NCI-H2107 treated with DMSO at 0.1 percent for 48 hours (cell line): ENCODE results near the gene MYLIP.
A peak's percentile ranks its signal among the peaks of the same experiment; 100 is the strongest.

ENCODE experiments used
- DNase-seq: peaks from one replicate; lab custom pipeline; 2025; ENCODE audit not compliant: unreplicated experiment; lab: John Stamatoyannopoulos, UW

The MYLIP gene

DNA sequence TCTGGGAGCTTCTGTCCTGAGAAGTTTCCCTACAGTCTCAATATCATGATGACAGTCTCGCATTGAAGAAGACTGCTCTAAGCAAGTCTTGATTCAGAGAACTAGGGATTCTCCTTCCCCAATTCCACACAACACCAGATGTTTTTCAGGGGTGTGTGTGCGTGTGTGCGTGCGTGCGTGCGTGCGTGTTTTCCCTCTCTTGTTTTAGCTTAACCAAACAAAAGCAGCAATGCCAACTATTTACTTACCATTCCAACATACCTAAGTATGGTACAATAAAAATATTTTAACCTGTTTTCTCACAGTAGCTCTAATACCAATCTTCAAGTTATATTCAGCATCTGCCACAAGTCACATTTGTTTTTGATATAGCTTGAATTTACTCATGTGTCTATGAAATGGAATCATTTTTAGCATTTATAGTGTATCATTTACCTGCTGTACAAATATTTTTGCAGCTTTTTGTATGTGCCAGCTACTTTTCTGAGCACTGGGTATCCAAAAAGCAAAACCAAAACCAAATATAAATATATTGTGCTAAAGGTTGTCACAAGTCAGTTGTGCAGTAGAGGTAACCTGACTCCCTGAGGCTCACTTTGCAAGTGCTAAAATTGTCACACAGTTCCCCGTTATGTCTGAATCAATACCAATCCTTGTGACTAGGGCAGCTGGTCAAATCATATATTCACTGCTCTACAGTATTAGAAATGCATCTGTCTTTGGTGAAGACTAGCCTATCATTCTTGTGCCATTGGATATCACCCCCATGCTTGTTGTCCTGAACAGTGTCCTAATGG is 21.7 kb upstream of the MYLIP start:
- no peak for DNase-seq

DNA sequence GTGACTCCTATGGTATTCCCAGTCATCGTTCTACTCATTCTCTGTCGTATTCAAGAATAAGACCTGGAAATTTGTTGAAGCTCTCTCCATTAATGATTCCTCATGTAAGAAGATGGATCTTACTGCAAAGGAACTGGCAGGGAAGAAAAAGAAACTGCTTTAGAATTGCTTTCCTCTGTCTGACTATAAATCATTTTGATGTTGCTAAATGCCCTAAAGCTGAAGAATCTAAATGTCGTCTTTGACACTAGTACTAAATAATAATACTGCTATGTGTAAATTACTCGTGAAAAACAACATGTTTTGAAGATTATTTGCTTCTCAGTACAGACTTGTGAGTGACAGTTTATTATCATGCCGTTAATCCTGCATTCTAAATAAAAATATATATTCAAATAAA is 20.5 kb upstream of the MYLIP start:
- no peak for DNase-seq

DNA sequence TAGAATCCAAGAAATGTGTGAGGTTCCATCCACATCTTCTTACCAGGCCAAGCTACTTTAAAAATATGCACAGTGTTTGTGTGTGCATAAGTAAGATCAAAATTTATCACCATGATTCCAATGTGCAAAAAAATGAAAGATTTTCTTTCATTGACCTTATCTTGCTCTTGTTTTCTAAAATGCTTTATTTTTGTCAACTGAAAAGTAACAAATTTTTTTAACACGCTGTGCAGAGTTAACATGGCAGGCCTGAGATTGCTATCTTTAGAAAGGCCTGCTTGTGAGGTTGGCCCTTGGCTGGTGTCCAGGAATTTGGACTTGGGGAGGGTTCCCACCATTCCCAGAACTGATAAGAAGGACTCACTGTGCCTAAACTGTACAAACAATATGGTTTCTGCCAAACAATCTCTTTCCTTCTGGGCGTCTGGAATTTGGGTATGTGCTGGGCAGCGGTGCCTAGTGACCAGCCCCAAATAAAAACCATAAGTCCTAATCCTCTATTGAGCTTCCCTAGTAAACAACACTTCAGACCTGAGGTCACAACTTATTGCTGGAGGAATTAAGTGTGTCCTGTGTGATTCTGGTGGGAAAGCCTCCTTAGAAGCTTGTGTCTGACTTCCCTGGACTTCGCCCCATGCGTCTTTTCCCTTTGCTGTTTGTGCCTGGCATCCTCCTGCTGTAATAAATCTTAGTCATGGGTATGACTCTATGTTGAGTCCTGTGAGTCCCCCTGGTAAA is 19.8 kb upstream of the MYLIP start:
- no peak for DNase-seq

DNA sequence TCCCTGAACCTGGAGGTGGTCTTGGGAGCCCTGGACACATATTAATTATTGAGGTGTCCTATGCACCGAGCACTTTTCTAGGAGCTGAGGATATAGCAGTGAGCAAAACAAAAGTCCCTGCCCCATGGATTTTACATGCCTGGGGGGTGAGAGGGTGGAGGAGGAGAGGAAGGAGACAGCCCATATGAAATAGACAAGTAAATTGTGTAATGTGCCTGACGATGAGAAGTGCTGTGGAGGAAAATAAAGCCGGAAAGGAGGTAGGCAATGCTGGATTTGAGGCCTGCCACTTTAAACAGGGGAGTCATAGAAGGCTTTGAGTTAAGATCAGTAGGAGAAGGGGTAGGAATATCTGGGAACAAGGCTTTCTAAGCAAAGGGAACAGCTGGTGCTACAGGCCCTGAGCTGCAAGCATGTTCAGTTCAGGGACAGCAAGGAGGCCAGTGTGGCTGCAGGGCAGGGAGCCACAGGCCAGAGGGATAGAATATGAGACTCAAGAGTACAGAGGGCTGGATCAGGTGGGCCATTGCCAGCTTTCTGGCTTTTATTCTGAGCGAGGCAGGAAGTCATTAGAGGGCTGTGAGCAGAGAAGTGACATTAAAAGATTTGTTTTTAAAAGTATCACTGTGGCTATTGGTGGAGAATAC is 19.1 kb upstream of the MYLIP start:
- no peak for DNase-seq

DNA sequence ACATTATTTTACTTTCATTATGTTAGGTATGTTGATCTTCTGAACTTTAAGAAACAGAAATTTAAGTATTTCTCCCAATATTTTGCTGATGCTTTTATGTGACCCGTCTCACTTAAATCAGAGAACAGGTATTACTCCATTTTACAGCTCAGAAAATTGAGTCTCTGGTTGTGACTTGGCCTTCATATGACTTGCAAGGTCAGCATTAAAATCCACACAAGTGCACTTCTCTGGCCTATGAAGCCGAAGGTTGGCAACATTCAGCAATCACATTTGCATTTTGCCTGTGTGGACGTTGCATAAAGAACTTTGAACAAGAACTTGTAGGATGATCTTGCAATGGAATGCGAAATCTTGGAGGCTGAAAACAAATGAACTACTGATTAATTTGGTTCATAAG is 10.1 kb upstream of the MYLIP start:
- DNase-seq, result no peak

DNA sequence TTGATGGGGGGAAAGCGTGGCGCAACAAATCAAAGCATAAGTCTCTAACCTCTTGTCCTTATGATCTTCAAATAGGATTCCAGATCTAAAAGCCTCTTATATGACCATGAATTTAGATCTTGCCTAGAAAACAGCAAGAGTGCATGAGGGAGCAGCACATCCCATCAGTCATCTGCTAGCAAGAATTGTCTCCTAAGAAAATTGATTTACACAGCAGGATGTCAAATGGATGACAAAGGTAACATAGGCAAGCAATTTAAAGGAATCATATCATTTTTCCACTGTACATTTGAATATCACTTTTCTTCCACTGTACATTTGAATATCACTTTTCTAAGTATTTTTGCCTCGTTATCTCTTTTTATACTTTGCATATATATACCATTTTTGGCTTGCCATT is 7.5 kb upstream of the MYLIP start:
- no peak for DNase-seq

DNA sequence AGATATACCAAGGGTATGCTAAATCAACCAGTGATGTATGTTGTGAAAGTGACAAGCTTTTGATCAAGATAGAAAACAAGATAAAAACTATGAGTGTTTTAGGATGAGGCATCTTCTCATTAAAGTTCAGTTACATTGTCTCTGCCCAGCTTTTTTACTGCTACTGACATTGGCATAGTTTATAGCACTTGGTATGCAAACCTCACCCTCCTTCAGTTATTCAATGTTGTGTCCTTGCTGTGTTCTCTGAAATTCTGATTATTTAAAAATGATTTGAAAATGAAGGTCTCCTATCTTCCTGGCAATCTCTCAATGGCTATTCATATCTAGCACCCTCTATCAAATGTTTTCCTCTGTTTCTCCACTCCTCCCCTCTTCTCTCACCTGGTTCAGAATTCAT is 6.7 kb upstream of the MYLIP start:
- DNase-seq, result no peak

DNA sequence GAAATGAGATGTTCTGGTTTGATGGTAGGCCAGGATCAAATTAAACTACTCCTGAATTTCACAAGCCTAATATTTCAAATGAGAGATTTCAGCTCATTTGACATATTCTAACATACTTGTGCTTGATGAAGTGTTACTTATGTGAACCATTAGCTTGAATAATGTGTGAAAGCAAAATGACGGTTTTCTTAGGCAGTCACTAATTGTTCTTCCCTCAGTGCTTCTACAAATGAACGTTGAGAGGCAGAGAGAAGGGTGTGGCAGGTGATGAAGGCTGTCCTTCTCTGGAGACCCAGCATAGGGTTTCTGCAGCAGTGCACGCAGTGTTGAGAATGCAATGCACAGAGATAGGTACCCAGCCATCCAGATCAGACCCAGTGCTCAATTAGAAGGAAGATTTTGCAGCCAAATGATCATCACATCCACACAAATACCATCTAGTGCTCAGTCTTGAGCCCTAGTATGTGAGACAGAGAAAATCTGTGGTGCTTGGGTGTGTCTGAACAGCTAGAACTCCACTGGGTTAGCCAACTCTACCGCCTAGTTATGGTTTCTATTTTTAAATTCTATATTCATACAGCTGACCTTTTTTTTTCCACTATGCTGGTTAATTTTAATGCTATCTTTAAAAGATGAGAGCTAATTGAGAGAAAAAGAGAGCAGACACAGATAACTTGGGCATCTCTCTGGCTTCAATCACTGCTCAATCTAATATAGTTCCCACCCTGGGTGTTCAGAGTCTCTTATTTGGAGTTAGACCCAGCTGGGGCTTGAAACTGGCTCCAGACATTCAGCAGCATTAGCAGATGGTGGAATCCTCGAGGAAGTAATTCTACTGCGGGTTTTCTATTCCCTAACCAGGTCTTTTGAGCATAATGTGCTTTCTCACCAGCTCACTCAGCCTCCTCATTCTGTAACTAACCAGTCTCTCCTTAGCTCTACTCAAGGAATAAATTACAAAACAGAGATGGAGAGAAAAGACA is 4.4 kb upstream of the MYLIP start:
- DNase-seq, result no peak

DNA sequence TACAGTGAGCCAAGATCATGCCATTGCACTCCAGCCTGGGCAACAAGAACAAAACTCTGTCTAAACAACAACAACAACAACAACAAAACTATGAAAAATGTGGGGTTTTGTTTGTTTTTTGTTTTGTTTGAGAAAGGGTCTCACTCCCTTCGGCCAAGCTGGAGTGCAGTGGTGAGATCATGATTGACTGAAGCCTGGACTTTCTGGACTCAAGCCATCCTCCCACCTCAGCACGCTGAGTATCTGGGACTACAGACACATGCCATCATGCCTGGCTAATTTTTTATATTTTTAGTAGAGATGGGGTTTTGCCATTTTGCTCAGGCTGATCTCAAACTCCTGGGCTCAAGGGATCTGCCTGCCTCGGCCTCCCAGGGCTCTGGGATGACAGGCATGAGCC is 2.8 kb upstream of the MYLIP start:
- DNase-seq, result no peak

DNA sequence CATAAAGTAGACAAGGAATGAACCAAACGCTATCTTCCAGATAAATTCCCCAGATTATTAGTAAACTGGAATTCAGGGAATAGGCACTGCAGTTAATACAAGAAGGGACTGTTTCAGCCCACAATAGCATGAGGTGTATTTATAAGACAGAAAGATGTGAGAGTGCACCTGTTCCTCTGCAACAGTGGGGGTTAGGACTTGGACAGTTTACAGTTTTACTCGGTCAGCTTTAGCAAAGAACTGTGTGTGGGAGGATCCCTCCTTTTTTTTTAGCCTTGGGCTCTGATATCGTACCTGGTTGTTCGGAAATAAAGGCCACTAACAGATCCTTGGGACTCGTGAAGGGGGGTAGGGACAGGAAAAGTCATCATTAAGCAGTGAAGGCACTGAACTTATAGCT is 2.0 kb upstream of the MYLIP start:
- no peak for DNase-seq

DNA sequence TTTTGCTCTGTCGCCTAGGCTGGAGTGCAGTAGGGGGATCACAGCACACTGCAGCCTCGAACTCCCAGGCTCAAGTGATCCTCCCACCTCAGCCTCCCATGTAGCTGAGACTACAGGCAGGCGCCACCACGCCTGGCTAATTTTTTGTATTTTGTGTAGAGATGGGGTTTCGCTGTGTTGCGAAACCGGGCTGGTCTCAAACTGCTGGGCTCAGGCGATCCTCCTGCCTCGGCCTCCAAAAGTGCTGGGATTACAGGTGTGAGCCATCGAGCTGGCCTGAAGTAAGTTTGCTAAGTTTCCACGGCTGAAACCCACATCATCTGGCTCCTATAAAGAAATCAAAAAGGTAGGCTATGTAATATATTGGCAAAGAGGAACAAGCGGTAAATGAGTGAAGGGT is 1.4 kb upstream of the MYLIP start:
- no peak for DNase-seq

DNA sequence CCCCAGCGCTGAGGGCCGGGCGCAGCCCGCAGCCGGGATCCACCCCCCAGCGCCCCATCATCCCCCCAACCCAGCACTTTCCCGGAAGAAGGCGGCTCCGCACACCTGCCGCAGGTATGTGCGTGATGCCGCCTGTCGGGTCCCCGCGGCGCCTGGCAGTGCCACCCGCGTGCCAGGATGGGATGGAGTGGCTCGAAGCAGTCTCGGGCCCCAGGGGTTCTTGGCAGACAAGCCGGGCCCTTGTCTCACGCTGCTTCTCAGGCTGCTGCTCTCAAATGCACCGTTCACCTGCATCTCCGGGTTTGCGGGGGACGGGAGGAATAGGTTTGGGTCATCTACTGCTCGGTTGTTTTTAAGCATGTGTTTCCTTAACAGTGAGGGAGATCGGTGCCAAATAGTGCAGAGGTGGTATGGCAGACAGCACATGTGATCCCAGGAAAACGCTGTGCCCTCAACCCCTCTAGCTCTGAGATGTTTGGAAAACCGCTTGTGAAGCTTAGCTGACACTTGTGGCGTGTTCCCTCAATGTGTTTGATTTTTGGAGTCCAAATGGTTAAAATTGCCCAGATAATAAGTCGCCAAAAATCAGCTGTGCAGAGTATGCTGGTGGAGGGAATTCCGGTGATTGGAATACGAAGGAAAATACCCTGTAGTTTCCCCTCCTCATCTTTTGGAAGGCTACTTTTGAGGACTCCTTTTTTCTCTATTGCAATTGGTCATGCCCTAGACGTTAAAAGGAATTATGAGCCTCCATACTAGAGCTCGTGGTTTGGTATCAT is 926 bp downstream of the MYLIP start:
- no peak for DNase-seq

DNA sequence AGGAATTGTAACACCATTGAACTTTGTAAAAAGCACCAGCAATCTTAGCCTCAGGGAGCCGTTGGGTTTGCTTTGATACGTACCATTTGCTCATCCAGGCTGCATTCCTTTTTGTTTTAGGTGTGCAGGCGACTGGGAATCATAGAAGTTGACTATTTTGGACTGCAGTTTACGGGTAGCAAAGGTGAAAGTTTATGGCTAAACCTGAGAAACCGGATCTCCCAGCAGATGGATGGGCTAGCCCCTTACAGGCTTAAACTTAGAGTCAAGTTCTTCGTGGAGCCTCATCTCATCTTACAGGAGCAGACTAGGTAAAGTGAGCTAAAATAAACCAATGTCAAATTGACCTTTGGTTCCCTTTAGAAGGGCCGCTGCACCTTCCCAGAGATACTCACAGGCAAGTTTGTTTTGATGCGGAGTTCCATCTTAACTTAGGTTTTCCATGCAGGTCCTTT is 1.6 kb downstream of the MYLIP start:
- DNase-seq, result no peak

DNA sequence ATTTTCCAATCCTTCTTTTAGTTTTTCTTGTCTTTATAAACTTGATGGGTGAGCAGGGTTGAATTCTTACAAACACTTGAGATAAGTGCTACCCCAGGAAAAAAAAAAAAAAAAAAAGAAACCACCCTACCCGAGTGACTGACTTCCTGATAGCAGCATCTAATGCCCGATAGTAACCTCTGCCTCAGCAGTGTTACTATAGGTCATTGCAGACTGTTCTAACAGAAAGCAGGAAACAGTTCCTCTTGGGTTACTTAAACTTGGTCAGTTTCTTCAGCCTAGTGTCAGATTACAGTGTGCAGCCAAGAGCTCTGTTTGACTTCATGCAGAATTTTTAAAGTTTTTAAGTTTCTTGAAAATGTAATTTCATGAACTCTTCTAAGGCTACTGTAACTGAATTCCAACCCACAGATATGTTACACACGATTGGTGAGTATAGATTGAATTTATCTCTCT is 2.1 kb downstream of the MYLIP start:
- DNase-seq, result peak; percentile 7

DNA sequence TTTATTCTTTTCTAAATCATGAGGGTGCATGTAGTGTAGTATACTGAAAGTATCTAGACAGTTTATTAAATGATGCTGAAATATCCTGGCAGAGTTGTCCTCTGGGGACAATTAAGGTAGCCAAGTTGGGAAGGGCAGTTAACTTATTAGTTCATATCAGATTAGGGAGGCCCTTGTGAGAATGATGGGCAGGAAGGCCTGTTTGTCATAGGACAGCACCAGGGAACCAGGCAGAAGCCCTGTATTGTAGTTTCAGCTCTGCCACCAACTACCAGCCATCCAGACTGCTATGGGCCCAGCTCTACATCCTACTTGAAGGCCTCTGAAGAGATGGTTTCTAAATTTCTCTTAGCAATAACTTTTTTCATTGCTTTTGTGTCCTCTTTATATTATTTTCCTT is 4.0 kb downstream of the MYLIP start:
- no peak for DNase-seq

DNA sequence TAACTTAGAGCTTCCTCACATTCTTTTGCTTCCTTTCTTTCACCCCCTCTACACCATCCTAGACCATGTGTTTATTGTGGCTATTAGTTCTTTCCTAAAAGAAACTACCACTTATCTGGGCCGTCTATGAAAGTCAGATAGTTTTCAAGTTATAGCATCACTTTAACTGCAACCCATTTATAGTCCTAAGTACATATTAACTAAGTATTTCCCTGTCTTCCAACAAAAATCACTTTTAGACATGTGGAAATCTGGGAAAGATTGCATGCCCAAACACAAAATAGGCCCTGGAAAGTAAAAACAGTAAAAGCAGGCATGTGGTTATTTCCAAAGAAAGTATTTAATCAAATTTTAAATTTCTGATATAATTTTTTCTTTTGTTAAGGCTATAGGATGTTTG is 5.5 kb downstream of the MYLIP start:
- DNase-seq, result no peak

DNA sequence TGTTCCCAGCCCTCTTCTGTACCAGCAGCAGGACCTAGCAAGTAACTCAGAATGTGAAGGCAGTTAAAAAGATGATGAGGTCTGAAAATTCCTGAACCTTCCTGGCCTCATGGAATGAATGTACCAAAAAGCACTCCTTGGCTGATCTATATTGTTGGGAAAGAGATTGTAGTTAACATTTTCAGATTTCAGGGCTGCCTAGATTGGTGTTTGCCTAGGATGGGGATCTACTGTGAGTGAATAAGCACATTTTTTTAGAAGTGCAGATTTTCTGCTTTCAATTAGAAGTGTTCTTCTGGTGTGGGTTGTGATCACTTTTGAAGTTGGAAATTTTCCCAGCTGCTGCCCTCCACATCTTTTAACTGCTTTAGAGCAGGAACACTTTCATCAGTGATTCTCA is 6.2 kb downstream of the MYLIP start:
- DNase-seq, result no peak

DNA sequence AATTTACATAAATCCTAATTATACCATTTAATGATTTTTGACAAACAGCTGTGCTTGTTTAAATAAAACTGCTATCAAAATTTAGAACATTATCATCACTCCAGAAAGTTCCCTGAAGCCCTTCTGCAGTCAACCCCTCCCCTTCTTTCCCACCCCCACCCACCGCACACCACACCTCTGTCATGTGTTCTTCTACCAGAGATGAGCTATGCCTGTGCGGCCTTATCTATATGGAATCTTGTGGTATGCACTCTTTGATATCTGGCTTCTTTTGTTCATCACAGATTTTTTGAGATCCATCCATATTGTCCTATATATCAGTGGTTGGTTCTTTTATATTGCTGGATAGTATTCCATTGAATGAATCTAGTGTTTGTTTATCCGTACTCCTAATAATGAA is 7.2 kb downstream of the MYLIP start:
- no peak for DNase-seq

DNA sequence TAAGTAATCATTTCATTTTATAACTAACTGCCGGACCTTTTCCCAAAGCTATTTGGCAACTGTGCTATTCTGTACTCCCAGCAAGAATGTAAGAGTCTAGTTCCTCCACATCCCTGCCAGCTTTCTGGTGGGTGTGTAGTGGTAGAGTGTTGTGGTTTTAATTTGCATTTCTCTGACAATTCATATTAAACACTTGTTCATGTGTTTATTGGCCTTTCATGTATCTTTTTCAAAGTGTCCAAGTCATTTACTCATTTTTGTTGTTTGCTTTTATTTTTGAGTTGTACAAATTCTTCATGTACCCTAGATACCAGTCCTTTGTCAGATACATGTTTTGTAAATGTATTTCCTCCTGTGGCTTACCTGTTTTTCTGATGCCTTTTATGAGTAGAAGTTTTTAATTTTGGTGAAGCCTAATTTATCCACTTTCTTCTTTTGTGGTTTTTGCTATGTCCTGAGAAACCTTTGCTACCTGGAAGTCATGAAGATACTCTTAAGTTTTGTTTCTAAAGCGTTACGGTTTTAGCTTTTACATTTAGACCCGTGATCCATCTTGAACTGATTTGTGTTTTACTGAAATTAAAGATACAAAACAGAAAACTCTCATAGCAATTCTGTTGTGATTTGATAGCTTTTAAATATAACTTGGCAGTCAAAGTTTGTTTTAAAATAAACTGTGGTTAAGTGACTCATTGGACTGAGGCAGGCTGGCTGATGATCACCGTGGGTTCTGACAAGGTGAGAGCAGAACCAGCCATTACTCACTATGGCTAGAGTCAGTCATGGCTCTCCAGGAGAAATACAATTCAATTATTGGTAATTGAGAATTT is 8.0 kb downstream of the MYLIP start:
- DNase-seq, result no peak
